ENCODE data around the gene TM2D1.

DNA sequence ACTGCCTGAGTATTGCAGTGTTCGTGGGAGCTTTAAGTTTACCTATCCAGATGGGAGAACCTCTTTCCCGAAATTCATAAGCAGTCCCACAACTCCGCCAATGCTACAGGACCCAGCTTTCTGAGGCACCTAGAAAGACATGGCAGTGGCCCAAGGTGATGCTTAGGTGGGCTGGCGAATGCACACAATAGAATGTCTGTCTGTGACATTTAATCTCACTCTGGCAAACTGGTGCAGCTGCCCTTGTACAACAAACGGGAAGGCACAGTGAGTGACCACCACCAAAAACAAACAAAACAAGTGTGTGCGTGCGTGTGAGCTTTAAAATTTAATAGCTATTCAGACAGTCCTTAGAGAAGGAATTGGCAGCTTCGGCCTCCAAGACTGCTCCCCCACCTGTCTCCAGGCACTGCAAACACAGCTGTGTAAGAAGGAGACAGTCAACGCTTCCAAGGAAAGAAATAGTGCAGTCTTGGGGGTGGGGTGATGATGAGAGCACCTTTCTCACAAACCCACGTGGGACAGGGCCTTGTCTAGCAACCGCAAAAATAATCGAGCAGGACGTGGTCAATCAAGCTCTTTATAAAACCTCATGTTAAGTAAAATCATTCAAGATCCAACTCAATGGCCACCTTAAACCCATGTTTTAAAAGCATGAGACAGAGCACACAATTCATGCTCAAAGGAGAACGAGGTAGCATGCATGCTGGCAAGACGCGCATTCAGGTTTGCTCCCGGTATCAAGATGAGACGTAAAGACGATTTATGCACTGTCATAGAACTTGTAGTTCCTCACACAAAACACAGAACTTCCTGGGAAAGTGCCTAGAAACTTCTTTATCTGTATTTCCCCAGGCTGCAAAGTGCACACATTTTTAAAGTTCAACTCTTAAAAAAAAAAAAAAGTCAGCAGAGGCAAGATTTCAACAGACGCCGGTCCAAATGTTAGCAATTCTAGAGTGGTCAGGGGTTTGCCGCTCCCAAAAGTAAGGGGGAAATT, 84.1 kb downstream of the TM2D1 start:
- no peak for TF ChIP-seq FOXM1 (IDR thresholded peaks at IDR 0.05; ENCODE audit: borderline replicate concordance)
- TF ChIP-seq, protein P1, sequence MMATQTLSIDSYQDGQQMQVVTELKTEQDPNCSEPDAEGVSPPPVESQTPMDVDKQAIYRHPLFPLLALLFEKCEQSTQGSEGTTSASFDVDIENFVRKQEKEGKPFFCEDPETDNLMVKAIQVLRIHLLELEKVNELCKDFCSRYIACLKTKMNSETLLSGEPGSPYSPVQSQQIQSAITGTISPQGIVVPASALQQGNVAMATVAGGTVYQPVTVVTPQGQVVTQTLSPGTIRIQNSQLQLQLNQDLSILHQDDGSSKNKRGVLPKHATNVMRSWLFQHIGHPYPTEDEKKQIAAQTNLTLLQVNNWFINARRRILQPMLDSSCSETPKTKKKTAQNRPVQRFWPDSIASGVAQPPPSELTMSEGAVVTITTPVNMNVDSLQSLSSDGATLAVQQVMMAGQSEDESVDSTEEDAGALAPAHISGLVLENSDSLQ (IDR thresholded peaks at IDR 0.05) = no peak

Measured in HEK293T (cell line).